H1 (cell line): Measurements from ENCODE around the gene SLIT3. TPM values are rescaled to one million over a fixed set of nuclear protein-coding genes. Genes with fewer than 3 reads are reported as not detected.

ENCODE experiments used
- CTCF ChIA-PET: fragments of 300-600 bp; sonication (Branson Sonifier 250); formaldehyde crosslinking; loops from one replicate; lab custom pipeline; 2021; ENCODE audit not compliant: partially characterized antibody; lab: Charles Lee
- POLR2A ChIA-PET: fragments of 300-600 bp; sonication (Branson Sonifier 250); formaldehyde crosslinking; loops from one replicate; lab custom pipeline; 2021; ENCODE audit warnings: inconsistent platforms; ENCODE audit not compliant: partially characterized antibody; lab: Charles Lee
- DNase-seq, 2 experiments: peaks; one replicate each; pipeline versions ENCODE4 v3.0.0 to v3.0.0-alpha.2; 2010 to 2022; ENCODE audit warnings: low spot score in 2 of 2, low read depth in 1 of 2, mixed read lengths in 1 of 2
- FAIRE-seq: peaks from 2 replicates; lab custom pipeline; 2011; peaks lifted over from hg19 to GRCh38; lab: Jason Lieb, UNC
- H2AFZ ChIP-seq: 2 replicates; pipeline ENCODE4 v1.8.1; 2012; ENCODE audit warnings: low read length, inconsistent platforms
- H2AK5ac ChIP-seq: 2 replicates; pipeline ENCODE4 v1.6.1; 2013; ENCODE audit warnings: low read depth, low read length
- H2BK120ac ChIP-seq: replicated peaks from 2 replicates; pipeline ENCODE3; 2013; ENCODE audit warnings: low read depth, low read length, inconsistent platforms
- H2BK12ac ChIP-seq: 2 replicates; pipeline ENCODE4 v1.6.1; 2013; ENCODE audit warnings: low read depth, low read length
- H2BK15ac ChIP-seq: 2 replicates; pipeline ENCODE4 v1.6.1; 2013; ENCODE audit warnings: low read length
- H2BK20ac ChIP-seq: 2 replicates; pipeline ENCODE4 v1.6.1; 2013; ENCODE audit warnings: low read length
- H2BK5ac ChIP-seq: 2 replicates; pipeline ENCODE4 v1.6.1; 2013; ENCODE audit warnings: low read depth, low read length
- H3K14ac ChIP-seq: 2 replicates; pipeline ENCODE4 v1.6.1; 2013; ENCODE audit warnings: inconsistent platforms; ENCODE audit not compliant: insufficient read length
- H3K18ac ChIP-seq: 2 replicates; pipeline ENCODE4 v1.6.1; 2013; ENCODE audit warnings: low read length; ENCODE audit errors: extremely low read depth
- H3K23ac ChIP-seq: 2 replicates; pipeline ENCODE4 v1.6.1; 2013; ENCODE audit warnings: inconsistent platforms; ENCODE audit not compliant: insufficient read length
- H3K23me2 ChIP-seq: 2 replicates; pipeline ENCODE4 v1.6.1; 2013; ENCODE audit warnings: low read depth, low read length
- H3K27ac ChIP-seq: 2 replicates; pipeline ENCODE4 v1.6.1; 2011; ENCODE audit warnings: low read depth, low read length, inconsistent platforms
- H3K27me3 ChIP-seq, 4 experiments: replicated peaks in 1 of 4; 1 replicate in 1 of 4; 2 replicates in 3 of 4; pipeline versions ENCODE4 v1.6.1 to v1.8.1; 2011 to 2013; ENCODE audit warnings: low read length in 3 of 4, mild to moderate bottlenecking in 3 of 4, inconsistent platforms in 2 of 4, mixed read lengths in 2 of 4, moderate library complexity in 1 of 4; ENCODE audit not compliant: control insufficient read depth in 3 of 4, insufficient read depth in 3 of 4; ENCODE audit errors: extremely low read depth in 1 of 4
- H3K36me3 ChIP-seq, 4 experiments: 2 replicates each; pipeline versions ENCODE4 v1.6.1 to v1.8.1; 2011 to 2013; ENCODE audit warnings: mild to moderate bottlenecking in 4 of 4, low read length in 3 of 4, moderate library complexity in 2 of 4, control low read depth in 1 of 4, inconsistent platforms in 1 of 4; ENCODE audit not compliant: insufficient read depth in 4 of 4, control insufficient read depth in 2 of 4
- H3K4ac ChIP-seq: replicated peaks from 2 replicates; pipeline ENCODE3; 2013; ENCODE audit warnings: low read length, low read depth, mixed read lengths, inconsistent platforms; ENCODE audit not compliant: insufficient read length
- H3K4me1 ChIP-seq, 4 experiments: replicated peaks in 1 of 4; 1 replicate in 1 of 4; 2 replicates in 3 of 4; pipeline versions ENCODE4 v1.6.1 to v1.8.1; 2011 to 2013; ENCODE audit warnings: low read length in 3 of 4, inconsistent platforms in 2 of 4, mixed read lengths in 1 of 4; ENCODE audit not compliant: insufficient read depth in 4 of 4, control insufficient read depth in 3 of 4
- H3K4me2 ChIP-seq, 2 experiments: 2 replicates each; pipeline versions ENCODE4 v1.6.1 to v1.8.1; 2011 to 2013; ENCODE audit warnings: low read depth in 2 of 2, low read length in 2 of 2, control low read depth in 1 of 2, inconsistent platforms in 1 of 2, mild to moderate bottlenecking in 1 of 2; ENCODE audit not compliant: insufficient read depth in 1 of 2
- H3K4me3 ChIP-seq, 4 experiments: fragments of 200-600, 300-600 bp in 1 of 4; sonication (generic), shearing (Covaris generic), sonication (Bioruptor Twin) in 1 of 4; 2 replicates each; pipeline versions ENCODE4 v1.5.1 to v1.8.1; 2011 to 2016; ENCODE audit warnings: low read length in 4 of 4, low read depth in 3 of 4, control low read depth in 2 of 4, inconsistent platforms in 2 of 4, mild to moderate bottlenecking in 2 of 4, mixed read lengths in 1 of 4, moderate library complexity in 1 of 4; ENCODE audit not compliant: insufficient read depth in 2 of 4; ENCODE audit errors: extremely low read depth in 1 of 4
- H3K56ac ChIP-seq: replicated peaks from 2 replicates; pipeline ENCODE3; 2013; ENCODE audit warnings: low read depth, mild to moderate bottlenecking, mixed read lengths, low read length, inconsistent platforms; ENCODE audit not compliant: insufficient read length
- H3K79me1 ChIP-seq: 2 replicates; pipeline ENCODE4 v1.6.1; 2013; ENCODE audit warnings: low read depth, low read length, control low read depth
- H3K79me2 ChIP-seq, 2 experiments: 2 replicates each; pipeline versions ENCODE4 v1.6.1 to v1.8.1; 2012 to 2013; ENCODE audit warnings: low read length in 2 of 2, mild to moderate bottlenecking in 2 of 2, inconsistent platforms in 1 of 2; ENCODE audit not compliant: insufficient read depth in 2 of 2, control insufficient read depth in 1 of 2
- H3K9ac ChIP-seq, 4 experiments: replicated peaks in 1 of 4; 1 replicate in 1 of 4; 2 replicates in 3 of 4; pipeline versions ENCODE4 v1.6.1 to v1.8.1; 2011 to 2013; ENCODE audit warnings: low read depth in 3 of 4, low read length in 3 of 4, control low read depth in 2 of 4, mild to moderate bottlenecking in 2 of 4, moderate library complexity in 2 of 4, inconsistent platforms in 1 of 4; ENCODE audit errors: extremely low read depth in 1 of 4
- H3K9me3 ChIP-seq, 2 experiments: 2 replicates each; pipeline versions ENCODE4 v1.6.1 to v1.8.1; 2012 to 2013; ENCODE audit warnings: mild to moderate bottlenecking in 2 of 2, moderate library complexity in 2 of 2, control low read depth in 1 of 2, inconsistent platforms in 1 of 2, low read depth in 1 of 2, low read length in 1 of 2, mixed read lengths in 1 of 2; ENCODE audit not compliant: insufficient read depth in 2 of 2
- H4K20me1 ChIP-seq, 2 experiments: replicated peaks in 1 of 2; 2 replicates each; pipeline versions ENCODE3 to v1.8.1; 2011 to 2013; ENCODE audit warnings: inconsistent platforms in 2 of 2, low read length in 2 of 2, mild to moderate bottlenecking in 1 of 2; ENCODE audit not compliant: insufficient read depth in 2 of 2, control insufficient read depth in 1 of 2
- H4K5ac ChIP-seq: 2 replicates; pipeline ENCODE4 v1.6.1; 2013; ENCODE audit warnings: low read length, low read depth, mixed read lengths, inconsistent platforms; ENCODE audit not compliant: insufficient read length
- H4K8ac ChIP-seq: 2 replicates; pipeline ENCODE4 v1.8.0; 2013; ENCODE audit warnings: mild to moderate bottlenecking, moderate library complexity, low read length, inconsistent platforms; ENCODE audit not compliant: insufficient read depth; ENCODE audit errors: extremely low read depth
- H4K91ac ChIP-seq: replicated peaks from 2 replicates; pipeline ENCODE3; 2013; ENCODE audit warnings: low read length, mixed read lengths, inconsistent platforms; ENCODE audit not compliant: insufficient read length
- BCL11A ChIP-seq, 2 experiments: IDR thresholded peaks; one replicate each; pipeline ENCODE4 v1.6.1; 2011; ENCODE audit warnings: low read depth in 2 of 2, low read length in 2 of 2, mild to moderate bottlenecking in 2 of 2
- EZH2 ChIP-seq: fragments of 200-600 bp; sonication (generic); IDR thresholded peaks from 2 replicates; pipeline ENCODE4 v1.7.1; 2012; ENCODE audit warnings: low read depth, mild to moderate bottlenecking, moderate library complexity, low read length, inconsistent platforms; ENCODE audit not compliant: severe bottlenecking
- HDAC6 ChIP-seq: IDR thresholded peaks from one replicate; pipeline ENCODE4 v1.7.1; 2012; ENCODE audit warnings: low read depth, mild to moderate bottlenecking, inconsistent platforms, low read length, moderate library complexity
- JUND ChIP-seq: IDR thresholded peaks from 2 replicates; pipeline ENCODE4 v1.6.1; 2011; ENCODE audit warnings: mild to moderate bottlenecking, improper control_type of control experiment, low read length
- KDM1A ChIP-seq: fragments of 200-600, 300-600 bp; sonication (generic); IDR thresholded peaks from 2 replicates; pipeline ENCODE4 v1.7.1; 2016; ENCODE audit warnings: mild to moderate bottlenecking, low read length, borderline replicate concordance
- PHF8 ChIP-seq: fragments of 200-600 bp; sonication (generic); conservative IDR thresholded peaks from 2 replicates; pipeline ENCODE4 v1.7.1; 2012; ENCODE audit warnings: low read depth, mild to moderate bottlenecking, inconsistent platforms, low read length, moderate library complexity
- RNF2 ChIP-seq: fragments of 200-900, 300-1000 bp; sonication (generic); IDR thresholded peaks from 2 replicates; pipeline ENCODE4 v1.7.1; 2016; ENCODE audit warnings: borderline replicate concordance, low read depth, mild to moderate bottlenecking, antibody characterized with exemption, low read length; ENCODE audit not compliant: poor library complexity, severe bottlenecking; ENCODE audit errors: missing control alignments
- SAP30 ChIP-seq: fragments of 300-600 bp; sonication (generic); IDR thresholded peaks from 2 replicates; pipeline ENCODE4 v1.7.1; 2012; ENCODE audit warnings: low read length, moderate library complexity, mild to moderate bottlenecking, inconsistent platforms; ENCODE audit not compliant: insufficient read depth, insufficient replicate concordance
- SIN3A ChIP-seq, 2 experiments: IDR thresholded peaks in 1 of 2; conservative IDR thresholded peaks in 1 of 2; 2 replicates each; pipeline ENCODE4 v1.6.1; 2011 to 2012; ENCODE audit warnings: low read length in 2 of 2, improper control_type of control experiment in 1 of 2, low read depth in 1 of 2, mild to moderate bottlenecking in 1 of 2
- SIRT6 ChIP-seq: IDR thresholded peaks from one replicate; pipeline ENCODE4 v1.7.1; 2012; ENCODE audit warnings: low read length, inconsistent platforms
- SP1 ChIP-seq: IDR thresholded peaks from 2 replicates; pipeline ENCODE4 v1.6.1; 2011; ENCODE audit warnings: low read depth, low read length
- ZNF274 ChIP-seq: IDR thresholded peaks from 2 replicates; pipeline ENCODE4 v1.7.0; 2012; ENCODE audit warnings: low read length, borderline replicate concordance; ENCODE audit errors: extremely low read depth
- WGBS, 2 experiments: shearing (Covaris generic) in 1 of 2; methylation state at CpG; one replicate each; pipeline versions ENCODE4 v1.1.6 to v1.1.7; 2013 to 2015; ENCODE audit warnings: low lambda C conversion rate in 2 of 2, mixed read lengths in 2 of 2, inconsistent platforms in 1 of 2, low coverage in 1 of 2, missing lambda C conversion rate in 1 of 2; ENCODE audit not compliant: insufficient replicate concordance in 2 of 2, insufficient coverage in 1 of 2, insufficient read length in 1 of 2; ENCODE audit errors: extremely low coverage in 1 of 2, missing lambda C conversion rate in 1 of 2; 5-methylcytosine and 5-hydroxymethylcytosine counted together
- polyA plus RNA-seq, 7 experiments: library from polyadenylated mRNA; depleted of rRNA in 3 of 7; stranded (reverse) in 5 of 7; unstranded in 2 of 7; fragments of >200 nt in 5 of 7; fragments of 200-250 nt in 2 of 7; gene quantifications; 1 replicate in 5 of 7; 2 replicates in 1 of 7; 4 replicates in 1 of 7; pipeline versions ENCODE4 v1.2.1 to v1.2.3, GENCODE V29; 2011 to 2013; ENCODE audit warnings: missing spikeins in 2 of 7, mixed read lengths in 2 of 7
- total RNA-seq: library from RNA; stranded (reverse); fragmentation: NEBNext Ultra II Directional; extraction: Animal tissue kit (Norgen Biotek cat#: 25700); gene quantifications from 2 replicates; pipeline ENCODE4 v1.2.1, GENCODE V29; 2021

SLIT3 gene
- total and polyA plus RNA-seq, 2 of the 8 experiments (the other 6 are each of a cell fraction or from before 2014, with no cell fraction given), result 1.1 to 1.2 TPM

DNA sequence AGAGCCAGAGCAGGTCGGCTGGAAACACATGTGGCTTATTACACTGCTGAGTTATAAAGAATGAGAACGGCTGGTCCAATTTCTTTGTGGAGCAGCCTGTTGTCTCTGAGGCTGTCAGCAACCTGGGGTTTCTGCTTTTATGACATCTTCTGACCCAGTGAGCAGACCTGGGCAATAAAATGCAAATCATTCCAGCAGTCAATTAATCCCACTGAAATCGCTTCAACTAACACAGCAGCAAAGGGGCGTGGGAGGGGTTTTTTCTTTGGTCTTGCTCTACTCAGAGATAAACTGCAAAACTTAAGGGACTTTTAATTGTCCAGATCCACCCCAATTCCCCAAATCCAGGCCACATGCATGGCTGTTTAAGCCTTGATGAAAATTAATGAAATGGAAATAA, 215.7 kb downstream of the SLIT3 start:
- Histone ChIP-seq H3K9me3 (no peaks in the 10 kb centered on the region), H2AFZ (no peak overlapping the region), H3K36me3 (no peaks in the 10 kb centered on the region; a peak in 1 of 8 replicates), H2BK120ac (no peak overlapping the region), H2AK5ac (peak overlapping the region; percentile 67; the same call in 1 of the 2 replicates), H3K23me2 (no peaks in the 10 kb centered on the region), H3K56ac (no peak overlapping the region), H4K5ac (no peak overlapping the region), H3K4ac (no peak overlapping the region), H4K20me1 (no peaks in the 10 kb centered on the region), H3K23ac (no peak overlapping the region), H4K91ac (no peak overlapping the region), H3K27ac (no peak overlapping the region), H3K9ac (no peak overlapping the region), H3K14ac (no peak overlapping the region), H3K4me1 (peaks cover 17 to 38% (median 35%) of the 10 kb centered on the region in 4 experiments), H3K4me2 (no peak overlapping the region), H2BK12ac (0 out of 2 replicates have a peak overlapping the region, but pooled peaks have one; percentile 80), H3K18ac (peak overlapping the region; percentile 41; the same call in 1 of the 2 replicates), H2BK5ac (0 out of 2 replicates have a peak overlapping the region, but pooled peaks have one; percentile 18), H4K8ac (no peak overlapping the region), H2BK20ac (no peak overlapping the region), H3K27me3 (no peaks in the 10 kb centered on the region; a peak in 2 of 7 replicates), H2BK15ac (no peak overlapping the region), H3K79me1 (no peaks in the 10 kb centered on the region), H3K79me2 (no peaks in the 10 kb centered on the region), H3K4me3 (no peak overlapping the region)
- FAIRE-seq (no peak), DNase-seq (no peak)
- no peak for TF ChIP-seq JUND
- TF ChIP-seq ZNF274, result no peak
- no peak for TF ChIP-seq SIN3A (conservative IDR thresholded peaks at IDR 0.05 in 1 of 2, IDR thresholded peaks at IDR 0.05 in 1 of 2; ENCODE audit: low read depth in 1 of 2, low read length in 2 of 2)
- no peak for TF ChIP-seq SIRT6
- no peak for TF ChIP-seq BCL11A (IDR thresholded peaks at IDR 0.05; ENCODE audit: low read depth in 2 of 2, low read length in 2 of 2)
- TF ChIP-seq SP1, result no peak
- no peak for TF ChIP-seq RNF2
- TF ChIP-seq SAP30, result no peak
- no peak for TF ChIP-seq EZH2
- no peak for TF ChIP-seq KDM1A
- no peak for TF ChIP-seq PHF8
- no peak for TF ChIP-seq HDAC6
- POLR2A ChIA-PET, result no interaction called here
- CTCF ChIA-PET, result interaction anchor here (0.9 kb wide), 1 partner anchor 22 kb away, joined by 3 read pairs; no protein-coding TSS in a partner anchor
- 82% methylated on average over 4 of the region's 4 CpGs; no CpG with 5 or more reads in 1 of the 2 experiments for WGBS, 2 experiments
